H1 (cell line): Measurements from ENCODE around the gene MIDN. TPM values are rescaled to one million over a fixed set of nuclear protein-coding genes. Genes with fewer than 3 reads are reported as not detected.
A peak's percentile ranks its signal among the peaks of the same experiment; 100 is the strongest.

Experiments used
- CTCF ChIA-PET: fragments of 300-600 bp; sonication (Branson Sonifier 250); formaldehyde crosslinking; loops from one replicate; lab custom pipeline; 2021; ENCODE audit not compliant: partially characterized antibody; lab: Charles Lee
- POLR2A ChIA-PET: fragments of 300-600 bp; sonication (Branson Sonifier 250); formaldehyde crosslinking; loops from one replicate; lab custom pipeline; 2021; ENCODE audit warnings: inconsistent platforms; ENCODE audit not compliant: partially characterized antibody; lab: Charles Lee
- DNase-seq, 2 experiments: peaks; one replicate each; pipeline versions ENCODE4 v3.0.0 to v3.0.0-alpha.2; 2010 to 2022; ENCODE audit warnings: low spot score in 2 of 2, low read depth in 1 of 2, mixed read lengths in 1 of 2
- FAIRE-seq: peaks from 2 replicates; lab custom pipeline; 2011; peaks lifted over from hg19 to GRCh38; lab: Jason Lieb, UNC
- H2AFZ ChIP-seq: 2 replicates; pipeline ENCODE4 v1.8.1; 2012; ENCODE audit warnings: low read length, inconsistent platforms
- H2AK5ac ChIP-seq: 2 replicates; pipeline ENCODE4 v1.6.1; 2013; ENCODE audit warnings: low read depth, low read length
- H2BK120ac ChIP-seq: replicated peaks from 2 replicates; pipeline ENCODE3; 2013; ENCODE audit warnings: low read depth, low read length, inconsistent platforms
- H2BK12ac ChIP-seq: 2 replicates; pipeline ENCODE4 v1.6.1; 2013; ENCODE audit warnings: low read depth, low read length
- H2BK15ac ChIP-seq: 2 replicates; pipeline ENCODE4 v1.6.1; 2013; ENCODE audit warnings: low read length
- H2BK20ac ChIP-seq: 2 replicates; pipeline ENCODE4 v1.6.1; 2013; ENCODE audit warnings: low read length
- H2BK5ac ChIP-seq: 2 replicates; pipeline ENCODE4 v1.6.1; 2013; ENCODE audit warnings: low read depth, low read length
- H3K14ac ChIP-seq: 2 replicates; pipeline ENCODE4 v1.6.1; 2013; ENCODE audit warnings: inconsistent platforms; ENCODE audit not compliant: insufficient read length
- H3K18ac ChIP-seq: 2 replicates; pipeline ENCODE4 v1.6.1; 2013; ENCODE audit warnings: low read length; ENCODE audit errors: extremely low read depth
- H3K23ac ChIP-seq: 2 replicates; pipeline ENCODE4 v1.6.1; 2013; ENCODE audit warnings: inconsistent platforms; ENCODE audit not compliant: insufficient read length
- H3K23me2 ChIP-seq: 2 replicates; pipeline ENCODE4 v1.6.1; 2013; ENCODE audit warnings: low read depth, low read length
- H3K27ac ChIP-seq: 2 replicates; pipeline ENCODE4 v1.6.1; 2011; ENCODE audit warnings: low read depth, low read length, inconsistent platforms
- H3K27me3 ChIP-seq, 4 experiments: replicated peaks in 1 of 4; 1 replicate in 1 of 4; 2 replicates in 3 of 4; pipeline versions ENCODE4 v1.6.1 to v1.8.1; 2011 to 2013; ENCODE audit warnings: low read length in 3 of 4, mild to moderate bottlenecking in 3 of 4, inconsistent platforms in 2 of 4, mixed read lengths in 2 of 4, moderate library complexity in 1 of 4; ENCODE audit not compliant: control insufficient read depth in 3 of 4, insufficient read depth in 3 of 4; ENCODE audit errors: extremely low read depth in 1 of 4
- H3K36me3 ChIP-seq, 4 experiments: 2 replicates each; pipeline versions ENCODE4 v1.6.1 to v1.8.1; 2011 to 2013; ENCODE audit warnings: mild to moderate bottlenecking in 4 of 4, low read length in 3 of 4, moderate library complexity in 2 of 4, control low read depth in 1 of 4, inconsistent platforms in 1 of 4; ENCODE audit not compliant: insufficient read depth in 4 of 4, control insufficient read depth in 2 of 4
- H3K4ac ChIP-seq: replicated peaks from 2 replicates; pipeline ENCODE3; 2013; ENCODE audit warnings: low read length, low read depth, mixed read lengths, inconsistent platforms; ENCODE audit not compliant: insufficient read length
- H3K4me1 ChIP-seq, 4 experiments: replicated peaks in 1 of 4; 1 replicate in 1 of 4; 2 replicates in 3 of 4; pipeline versions ENCODE4 v1.6.1 to v1.8.1; 2011 to 2013; ENCODE audit warnings: low read length in 3 of 4, inconsistent platforms in 2 of 4, mixed read lengths in 1 of 4; ENCODE audit not compliant: insufficient read depth in 4 of 4, control insufficient read depth in 3 of 4
- H3K4me2 ChIP-seq, 2 experiments: 2 replicates each; pipeline versions ENCODE4 v1.6.1 to v1.8.1; 2011 to 2013; ENCODE audit warnings: low read depth in 2 of 2, low read length in 2 of 2, control low read depth in 1 of 2, inconsistent platforms in 1 of 2, mild to moderate bottlenecking in 1 of 2; ENCODE audit not compliant: insufficient read depth in 1 of 2
- H3K4me3 ChIP-seq, 4 experiments: fragments of 200-600, 300-600 bp in 1 of 4; sonication (generic), shearing (Covaris generic), sonication (Bioruptor Twin) in 1 of 4; 2 replicates each; pipeline versions ENCODE4 v1.5.1 to v1.8.1; 2011 to 2016; ENCODE audit warnings: low read length in 4 of 4, low read depth in 3 of 4, control low read depth in 2 of 4, inconsistent platforms in 2 of 4, mild to moderate bottlenecking in 2 of 4, mixed read lengths in 1 of 4, moderate library complexity in 1 of 4; ENCODE audit not compliant: insufficient read depth in 2 of 4; ENCODE audit errors: extremely low read depth in 1 of 4
- H3K56ac ChIP-seq: replicated peaks from 2 replicates; pipeline ENCODE3; 2013; ENCODE audit warnings: low read depth, mild to moderate bottlenecking, mixed read lengths, low read length, inconsistent platforms; ENCODE audit not compliant: insufficient read length
- H3K79me1 ChIP-seq: 2 replicates; pipeline ENCODE4 v1.6.1; 2013; ENCODE audit warnings: low read depth, low read length, control low read depth
- H3K79me2 ChIP-seq, 2 experiments: 2 replicates each; pipeline versions ENCODE4 v1.6.1 to v1.8.1; 2012 to 2013; ENCODE audit warnings: low read length in 2 of 2, mild to moderate bottlenecking in 2 of 2, inconsistent platforms in 1 of 2; ENCODE audit not compliant: insufficient read depth in 2 of 2, control insufficient read depth in 1 of 2
- H3K9ac ChIP-seq, 4 experiments: replicated peaks in 1 of 4; 1 replicate in 1 of 4; 2 replicates in 3 of 4; pipeline versions ENCODE4 v1.6.1 to v1.8.1; 2011 to 2013; ENCODE audit warnings: low read depth in 3 of 4, low read length in 3 of 4, control low read depth in 2 of 4, mild to moderate bottlenecking in 2 of 4, moderate library complexity in 2 of 4, inconsistent platforms in 1 of 4; ENCODE audit errors: extremely low read depth in 1 of 4
- H3K9me3 ChIP-seq, 2 experiments: 2 replicates each; pipeline versions ENCODE4 v1.6.1 to v1.8.1; 2012 to 2013; ENCODE audit warnings: mild to moderate bottlenecking in 2 of 2, moderate library complexity in 2 of 2, control low read depth in 1 of 2, inconsistent platforms in 1 of 2, low read depth in 1 of 2, low read length in 1 of 2, mixed read lengths in 1 of 2; ENCODE audit not compliant: insufficient read depth in 2 of 2
- H4K20me1 ChIP-seq, 2 experiments: replicated peaks in 1 of 2; 2 replicates each; pipeline versions ENCODE3 to v1.8.1; 2011 to 2013; ENCODE audit warnings: inconsistent platforms in 2 of 2, low read length in 2 of 2, mild to moderate bottlenecking in 1 of 2; ENCODE audit not compliant: insufficient read depth in 2 of 2, control insufficient read depth in 1 of 2
- H4K5ac ChIP-seq: 2 replicates; pipeline ENCODE4 v1.6.1; 2013; ENCODE audit warnings: low read length, low read depth, mixed read lengths, inconsistent platforms; ENCODE audit not compliant: insufficient read length
- H4K8ac ChIP-seq: 2 replicates; pipeline ENCODE4 v1.8.0; 2013; ENCODE audit warnings: mild to moderate bottlenecking, moderate library complexity, low read length, inconsistent platforms; ENCODE audit not compliant: insufficient read depth; ENCODE audit errors: extremely low read depth
- H4K91ac ChIP-seq: replicated peaks from 2 replicates; pipeline ENCODE3; 2013; ENCODE audit warnings: low read length, mixed read lengths, inconsistent platforms; ENCODE audit not compliant: insufficient read length
- BRCA1 ChIP-seq: IDR thresholded peaks from 2 replicates; pipeline ENCODE4 v1.6.1; 2012; ENCODE audit warnings: low read depth, low read length, improper control_type of control experiment
- MAX ChIP-seq: IDR thresholded peaks from 2 replicates; pipeline ENCODE4 v1.6.1; 2012; ENCODE audit warnings: inconsistent platforms
- NANOG ChIP-seq: IDR thresholded peaks from 2 replicates; pipeline ENCODE4 v1.6.1; 2011; ENCODE audit warnings: low read length, low read depth, mild to moderate bottlenecking, inconsistent platforms; ENCODE audit not compliant: insufficient read depth, poor library complexity, severe bottlenecking
- SAP30 ChIP-seq: fragments of 300-600 bp; sonication (generic); IDR thresholded peaks from 2 replicates; pipeline ENCODE4 v1.7.1; 2012; ENCODE audit warnings: low read length, moderate library complexity, mild to moderate bottlenecking, inconsistent platforms; ENCODE audit not compliant: insufficient read depth, insufficient replicate concordance
- SIX5 ChIP-seq: IDR thresholded peaks from 2 replicates; pipeline ENCODE4 v1.6.1; 2011; ENCODE audit warnings: mild to moderate bottlenecking, low read depth, low read length
- SP2 ChIP-seq: IDR thresholded peaks from 2 replicates; pipeline ENCODE4 v1.6.1; 2012; ENCODE audit warnings: mild to moderate bottlenecking, low read length, inconsistent platforms
- WGBS, 2 experiments: shearing (Covaris generic) in 1 of 2; methylation state at CpG; one replicate each; pipeline versions ENCODE4 v1.1.6 to v1.1.7; 2013 to 2015; ENCODE audit warnings: low lambda C conversion rate in 2 of 2, mixed read lengths in 2 of 2, inconsistent platforms in 1 of 2, low coverage in 1 of 2, missing lambda C conversion rate in 1 of 2; ENCODE audit not compliant: insufficient replicate concordance in 2 of 2, insufficient coverage in 1 of 2, insufficient read length in 1 of 2; ENCODE audit errors: extremely low coverage in 1 of 2, missing lambda C conversion rate in 1 of 2; 5-methylcytosine and 5-hydroxymethylcytosine counted together
- polyA plus RNA-seq, 7 experiments: library from polyadenylated mRNA; depleted of rRNA in 3 of 7; stranded (reverse) in 5 of 7; unstranded in 2 of 7; fragments of >200 nt in 5 of 7; fragments of 200-250 nt in 2 of 7; gene quantifications; 1 replicate in 5 of 7; 2 replicates in 1 of 7; 4 replicates in 1 of 7; pipeline versions ENCODE4 v1.2.1 to v1.2.3, GENCODE V29; 2011 to 2013; ENCODE audit warnings: missing spikeins in 2 of 7, mixed read lengths in 2 of 7
- total RNA-seq: library from RNA; stranded (reverse); fragmentation: NEBNext Ultra II Directional; extraction: Animal tissue kit (Norgen Biotek cat#: 25700); gene quantifications from 2 replicates; pipeline ENCODE4 v1.2.1, GENCODE V29; 2021

The MIDN gene
- total and polyA plus RNA-seq, 2 of the 8 experiments (the other 6 are each of a cell fraction or from before 2014, with no cell fraction given): 39.8 to 159 TPM

- 85% methylated on average over 7 of the region's 26 CpGs; no CpG with 5 or more reads in 1 of the 2 experiments for WGBS, 2 experiments
- Histone ChIP-seq H3K9ac (no peak overlapping the region), H3K4ac (no peak overlapping the region), H3K9me3 (no peaks in the 10 kb centered on the region), H2BK120ac (no peak overlapping the region), H3K23ac (no peak overlapping the region), H3K18ac (no peak overlapping the region), H3K14ac (no peak overlapping the region), H3K56ac (peak overlapping the region; percentile 6), H2AFZ (no peak overlapping the region), H3K79me1 (peaks cover 12% of the 10 kb centered on the region; the same call in 1 of the 2 replicates), H3K27me3 (no peaks in the 10 kb centered on the region; a peak in 1 of 7 replicates), H2BK15ac (no peak overlapping the region), H4K5ac (no peak overlapping the region), H3K27ac (no peak overlapping the region), H2AK5ac (no peak overlapping the region), H4K20me1 (peaks cover 22 to 33% of the 10 kb centered on the region in 2 experiments), H3K4me1 (peaks cover 0 to 17% (median 12%) of the 10 kb centered on the region in 4 experiments; a peak in 6 of 7 replicates), H3K79me2 (peaks cover 9 to 51% of the 10 kb centered on the region in 2 experiments), H4K91ac (no peak overlapping the region), H3K23me2 (peaks cover 2% of the 10 kb centered on the region; the same call in 1 of the 2 replicates), H3K4me3 (peak overlapping the region in 1 of 4 experiments; percentile 99; a peak in 2 of 8 replicates), H2BK20ac (no peak overlapping the region), H4K8ac (no peak overlapping the region), H2BK5ac (no peak overlapping the region; the same call in 1 of the 2 replicates), H2BK12ac (no peak overlapping the region), H3K36me3 (peaks cover 26 to 69% (median 45%) of the 10 kb centered on the region in 4 experiments), H3K4me2 (peak overlapping the region; percentile 23 to 83; a peak in 2 of 4 replicates)
- CTCF ChIA-PET: interaction anchor here (1.2 to 6.0 kb wide), 3 partner anchors 8 to 14 kb away, joined by 3 to 42 read pairs (median 4); no protein-coding TSS in a partner anchor
- POLR2A ChIA-PET: interaction anchor here (0.6 to 19.4 kb wide), 8 partner anchors 8 to 716 kb away, joined by 3 to 456 read pairs (median 8); partner anchors contain the start of genes ATP5F1D, CIRBP, CNN2 and FAM174C
- no peak for DNase-seq
- TF ChIP-seq BRCA1 (no peak), NANOG (no peak), SAP30 (no peak), SP2 (no peak), MAX (no peak), SIX5 (no peak)
- FAIRE-seq: no peak
Observed at GRCh38 chr19:1252821-1253513, 4.6 kb downstream of the MIDN start.
